ENCODE data around the gene IMPDH2. TPM values are rescaled to one million over a fixed set of nuclear protein-coding genes. Genes with fewer than 3 reads are reported as not detected.
A peak's percentile ranks its signal among the peaks of the same experiment; 100 is the strongest.

Gene IMPDH2
- total and polyA plus RNA-seq, 10 of the 15 experiments (the other 5 are each of a cell fraction or from before 2014, with no cell fraction given) = 190 to 424 (median 345) TPM

DNA sequence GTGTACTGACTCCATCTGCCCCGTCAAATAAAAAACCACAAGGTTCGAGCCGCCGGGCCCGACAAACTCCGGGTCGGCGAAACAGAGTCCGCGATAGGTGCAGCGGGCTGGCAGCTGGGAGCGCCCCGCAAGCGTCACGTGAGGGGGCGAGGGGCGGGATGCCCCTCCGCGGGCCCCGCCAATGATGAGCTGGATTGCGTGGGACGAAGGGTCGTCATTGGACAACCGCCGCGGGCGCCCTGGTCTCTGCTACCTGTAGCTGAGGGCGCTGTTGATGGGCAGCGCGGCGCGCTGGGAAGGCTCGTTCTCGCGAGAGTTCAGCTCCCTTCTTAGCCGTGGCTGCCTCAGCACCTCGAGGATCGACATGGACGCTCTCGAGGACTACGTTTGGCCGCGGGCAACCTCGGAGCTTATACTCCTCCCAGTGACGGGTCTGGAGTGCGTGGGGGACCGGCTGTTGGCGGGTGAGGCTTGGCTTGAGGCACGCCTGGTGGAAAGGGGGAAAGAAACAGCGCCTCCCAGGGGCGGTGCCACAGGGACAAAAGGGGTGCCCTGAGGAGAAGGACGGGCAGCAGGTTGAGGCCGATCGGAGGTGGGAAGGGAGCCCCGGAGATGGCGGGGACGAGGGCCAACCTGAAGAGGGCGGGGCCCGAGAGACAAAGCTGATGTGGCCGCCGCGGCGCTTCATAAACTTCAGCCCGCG is 22.0 kb downstream of the IMPDH2 start, which contains the start of gene WDR6:
Gene WDR6 (plus strand): TSS at position 324 of the 703 bp plus-strand sequence. CDS start 41 bp downstream, at position 365.
- H3K27ac ChIP-seq (ENCODE audit: control insufficient read depth, insufficient read depth) = peak within 1 kb of the TSS; percentile 89
- H3K4me1 ChIP-seq (ENCODE audit: control insufficient read depth, insufficient read depth, low read length) = peaks cover 16% of the 10 kb centered on the region
- WGBS (ENCODE audit: insufficient coverage, insufficient replicate concordance, low lambda C conversion rate, missing lambda C conversion rate) = under 1% methylated on average over 65 of the region's 65 CpGs
- ChIA-PET POLR2A (interaction anchor here (0.6 to 4.0 kb wide), 22 partner anchors 10 to 568 kb away, joined by 3 to 69 read pairs (median 4); partner anchors contain the start of genes CCDC51, DALRD3, IMPDH2 and NDUFAF3), CTCF (interaction anchor here (0.6 to 5.5 kb wide), 17 partner anchors 11 to 606 kb away, joined by 3 to 123 read pairs (median 3); partner anchors contain the start of genes DALRD3, IMPDH2, NDUFAF3 and P4HTM), SMC1A (ENCODE audit: uncharacterized antibody, unreplicated experiment) (interaction anchor here (0.9 to 4.9 kb wide), 9 partner anchors 11 to 606 kb away, joined by 3 to 57 read pairs (median 5); partner anchors contain the start of genes DALRD3, IMPDH2, NDUFAF3 and P4HTM), RAD21 (ENCODE audit: unreplicated experiment) (interaction anchor here (0.6 to 3.7 kb wide), 18 partner anchors 11 to 796 kb away, joined by 3 to 44 read pairs (median 4); partner anchors contain the start of genes DALRD3, IMPDH2, INKA1 and KLHDC8B)
- BruUV-seq (replicated peaks) = no TSS peak
- H2AFZ ChIP-seq (ENCODE audit: control insufficient read depth, low read depth, low read length) = peak within 1 kb of the TSS; percentile 86
- peak within 1 kb of the TSS; percentile 83 for H3K4me3 ChIP-seq
- no peaks in the 10 kb centered on the region for H3K27me3 ChIP-seq (replicated peaks in 1 of 2; ENCODE audit: control insufficient read depth in 2 of 2, insufficient read depth in 2 of 2, low read length in 1 of 2)
- H3K9ac ChIP-seq (ENCODE audit: control insufficient read depth, insufficient read depth, low read length) = peak within 1 kb of the TSS; percentile 96
- ATAC-seq (peak; percentile 94), FAIRE-seq (peak; percentile 98), DNase-seq (ENCODE audit: low read depth, low spot score) (peak; percentile 96)
- in situ Hi-C loops (cut with MboI) (no loop called here), intact Hi-C loops (cut with micrococcal nuclease; ENCODE audit: unreplicated experiment) (loop anchor here (1.0 to 2.0 kb wide), 2 partner anchors 14 to 16 kb away; partner anchors contain the start of gene P4HTM)
- H3K9me3 ChIP-seq (replicated peaks; ENCODE audit: control insufficient read depth, insufficient read depth, low read length) = no peaks in the 10 kb centered on the region
- H3K36me3 ChIP-seq (ENCODE audit: control insufficient read depth in 2 of 2, insufficient read depth in 2 of 2, low read length in 1 of 2) = peaks cover 0 to 4% of the 10 kb centered on the region in 2 experiments; a peak in 2 of 4 replicates
- H4K20me1 ChIP-seq (ENCODE audit: control insufficient read depth, insufficient read depth) = peaks cover 5% of the 10 kb centered on the region; the same call in 1 of the 2 replicates
- H3K4me2 ChIP-seq (ENCODE audit: control insufficient read depth, insufficient read depth) = peak within 1 kb of the TSS; percentile 99
- H3K79me2 ChIP-seq (ENCODE audit: control insufficient read depth, insufficient read depth, low read length) = peaks cover 28% of the 10 kb centered on the region
- peak; percentile 87 for TF ChIP-seq YY1 (IDR thresholded peaks at IDR 0.05; ENCODE audit: low read depth, low read length)
- peak in 1 of 2 experiments; percentile 32; a peak in 2 of 4 replicates for TF ChIP-seq IKZF2 (IDR thresholded peaks at IDR 0.05)
- TF ChIP-seq ATF7 (IDR thresholded peaks at IDR 0.05; ENCODE audit: low read depth) = peak; percentile 36; the same call in 1 of the 2 replicates
- TF ChIP-seq, protein P1, sequence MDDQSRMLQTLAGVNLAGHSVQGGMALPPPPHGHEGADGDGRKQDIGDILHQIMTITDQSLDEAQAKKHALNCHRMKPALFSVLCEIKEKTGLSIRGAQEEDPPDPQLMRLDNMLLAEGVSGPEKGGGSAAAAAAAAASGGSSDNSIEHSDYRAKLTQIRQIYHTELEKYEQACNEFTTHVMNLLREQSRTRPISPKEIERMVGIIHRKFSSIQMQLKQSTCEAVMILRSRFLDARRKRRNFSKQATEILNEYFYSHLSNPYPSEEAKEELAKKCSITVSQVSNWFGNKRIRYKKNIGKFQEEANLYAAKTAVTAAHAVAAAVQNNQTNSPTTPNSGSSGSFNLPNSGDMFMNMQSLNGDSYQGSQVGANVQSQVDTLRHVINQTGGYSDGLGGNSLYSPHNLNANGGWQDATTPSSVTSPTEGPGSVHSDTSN (IDR thresholded peaks at IDR 0.05; ENCODE audit: insufficient replicate concordance, low read depth, low read length) = peak; percentile 90
- peak; percentile 73 for TF ChIP-seq KLF5 (IDR thresholded peaks at IDR 0.05; ENCODE audit: partially characterized antibody)
- peak; percentile 96; the same call in 1 of the 2 replicates for TF ChIP-seq POLR2AphosphoS2 (IDR thresholded peaks at IDR 0.05; ENCODE audit: low read depth, low read length)
- peak; percentile 49 for TF ChIP-seq HDAC6 (IDR thresholded peaks at IDR 0.05; ENCODE audit: unreplicated experiment)
- no peak for TF ChIP-seq ZNF217 (IDR thresholded peaks at IDR 0.05)
- peak; percentile 86 for TF ChIP-seq LARP7 (IDR thresholded peaks at IDR 0.05)
- peak; percentile 68 for TF ChIP-seq FOS (IDR thresholded peaks at IDR 0.05; ENCODE audit: borderline replicate concordance, extremely low read depth, insufficient read length)
- TF ChIP-seq CREB1 (IDR thresholded peaks at IDR 0.05; ENCODE audit: low read depth) = peak; percentile 76; the same call in 1 of the 2 replicates
- TF ChIP-seq POLR2A (IDR thresholded peaks at IDR 0.05; ENCODE audit: low read depth, low read length) = peak; percentile 99
- TF ChIP-seq RCOR1 (conservative IDR thresholded peaks at IDR 0.05; ENCODE audit: low read depth, low read length) = peak; percentile 96
- peak; percentile 44 for TF ChIP-seq HCFC1 (IDR thresholded peaks at IDR 0.05; ENCODE audit: low read length)
- TF ChIP-seq, protein P2, sequence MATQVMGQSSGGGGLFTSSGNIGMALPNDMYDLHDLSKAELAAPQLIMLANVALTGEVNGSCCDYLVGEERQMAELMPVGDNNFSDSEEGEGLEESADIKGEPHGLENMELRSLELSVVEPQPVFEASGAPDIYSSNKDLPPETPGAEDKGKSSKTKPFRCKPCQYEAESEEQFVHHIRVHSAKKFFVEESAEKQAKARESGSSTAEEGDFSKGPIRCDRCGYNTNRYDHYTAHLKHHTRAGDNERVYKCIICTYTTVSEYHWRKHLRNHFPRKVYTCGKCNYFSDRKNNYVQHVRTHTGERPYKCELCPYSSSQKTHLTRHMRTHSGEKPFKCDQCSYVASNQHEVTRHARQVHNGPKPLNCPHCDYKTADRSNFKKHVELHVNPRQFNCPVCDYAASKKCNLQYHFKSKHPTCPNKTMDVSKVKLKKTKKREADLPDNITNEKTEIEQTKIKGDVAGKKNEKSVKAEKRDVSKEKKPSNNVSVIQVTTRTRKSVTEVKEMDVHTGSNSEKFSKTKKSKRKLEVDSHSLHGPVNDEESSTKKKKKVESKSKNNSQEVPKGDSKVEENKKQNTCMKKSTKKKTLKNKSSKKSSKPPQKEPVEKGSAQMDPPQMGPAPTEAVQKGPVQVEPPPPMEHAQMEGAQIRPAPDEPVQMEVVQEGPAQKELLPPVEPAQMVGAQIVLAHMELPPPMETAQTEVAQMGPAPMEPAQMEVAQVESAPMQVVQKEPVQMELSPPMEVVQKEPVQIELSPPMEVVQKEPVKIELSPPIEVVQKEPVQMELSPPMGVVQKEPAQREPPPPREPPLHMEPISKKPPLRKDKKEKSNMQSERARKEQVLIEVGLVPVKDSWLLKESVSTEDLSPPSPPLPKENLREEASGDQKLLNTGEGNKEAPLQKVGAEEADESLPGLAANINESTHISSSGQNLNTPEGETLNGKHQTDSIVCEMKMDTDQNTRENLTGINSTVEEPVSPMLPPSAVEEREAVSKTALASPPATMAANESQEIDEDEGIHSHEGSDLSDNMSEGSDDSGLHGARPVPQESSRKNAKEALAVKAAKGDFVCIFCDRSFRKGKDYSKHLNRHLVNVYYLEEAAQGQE (IDR thresholded peaks at IDR 0.05; ENCODE audit: low read depth, low read length) = 0 out of 2 replicates have a peak, but pooled peaks have one; percentile 13
- TF ChIP-seq, protein P3, sequence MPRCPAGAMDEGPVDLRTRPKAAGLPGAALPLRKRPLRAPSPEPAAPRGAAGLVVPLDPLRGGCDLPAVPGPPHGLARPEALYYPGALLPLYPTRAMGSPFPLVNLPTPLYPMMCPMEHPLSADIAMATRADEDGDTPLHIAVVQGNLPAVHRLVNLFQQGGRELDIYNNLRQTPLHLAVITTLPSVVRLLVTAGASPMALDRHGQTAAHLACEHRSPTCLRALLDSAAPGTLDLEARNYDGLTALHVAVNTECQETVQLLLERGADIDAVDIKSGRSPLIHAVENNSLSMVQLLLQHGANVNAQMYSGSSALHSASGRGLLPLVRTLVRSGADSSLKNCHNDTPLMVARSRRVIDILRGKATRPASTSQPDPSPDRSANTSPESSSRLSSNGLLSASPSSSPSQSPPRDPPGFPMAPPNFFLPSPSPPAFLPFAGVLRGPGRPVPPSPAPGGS (IDR thresholded peaks at IDR 0.05; ENCODE audit: borderline replicate concordance, insufficient read depth, low read depth, low read length, poor library complexity, severe bottlenecking) = peak; percentile 90
- peak; percentile 77 for TF ChIP-seq ZNF207 (IDR thresholded peaks at IDR 0.05; ENCODE audit: borderline replicate concordance)
- no peak for TF ChIP-seq ZSCAN29 (IDR thresholded peaks at IDR 0.05)

Measured in GM12878 (cell line).